NCI-H748 (cell line): ENCODE results near the gene MYH6.
"Not testable (repeated sequence)": the region's sequence is repeated elsewhere in the genome, so short reads cannot be mapped to it uniquely, and the experiment has no call there.

Experiments used
- DNase-seq: peaks from one replicate; lab custom pipeline; 2025; ENCODE audit not compliant: unreplicated experiment; lab: John Stamatoyannopoulos, UW

MYH6 gene

DNA sequence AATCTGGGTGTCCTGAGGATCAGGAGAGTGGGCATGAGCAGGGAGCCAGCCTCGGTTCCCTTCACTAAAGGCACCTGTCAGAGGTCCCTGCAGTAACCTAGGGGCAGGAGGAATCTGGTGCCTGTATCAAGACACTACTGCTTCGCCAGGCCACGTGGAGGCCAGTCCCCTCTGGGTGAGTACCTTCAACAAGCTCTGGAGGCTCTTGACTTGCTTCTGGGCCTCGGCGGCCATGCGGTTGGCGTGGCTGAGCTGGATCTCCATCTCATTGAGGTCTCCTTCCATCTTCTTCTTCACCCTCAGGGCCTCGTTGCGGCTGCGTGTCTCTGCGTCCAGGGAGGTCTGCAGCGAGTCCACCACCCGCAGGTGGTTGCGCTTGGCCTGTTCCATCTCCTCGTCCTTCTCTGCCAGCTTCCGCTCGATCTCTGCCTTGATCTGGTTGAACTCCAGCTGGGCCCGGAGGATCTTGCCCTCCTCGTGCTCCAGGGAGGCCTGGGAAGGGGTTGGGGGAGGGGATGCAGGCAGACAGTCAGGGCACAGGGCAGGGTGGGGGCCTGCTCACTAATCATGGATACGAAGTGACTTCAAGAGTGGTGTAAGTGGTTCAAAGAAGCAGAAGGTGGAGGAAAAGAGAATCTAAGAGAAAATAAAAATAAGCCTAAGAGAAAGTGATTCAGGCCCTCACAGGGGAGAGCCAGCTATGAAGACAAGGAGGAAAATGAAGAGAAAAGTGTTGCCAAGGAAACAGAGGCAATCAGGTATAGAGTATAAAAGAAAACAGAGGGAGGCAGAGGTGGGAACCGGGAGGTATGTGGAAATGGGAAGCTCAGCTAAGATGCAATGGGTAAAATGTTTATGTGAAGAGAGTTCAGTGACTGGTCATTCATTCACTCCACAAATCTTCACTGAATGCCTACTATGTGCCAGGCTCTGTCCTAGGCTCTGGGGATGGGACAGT, 8.0 kb upstream of the MYH6 start:
- no peak for DNase-seq

DNA sequence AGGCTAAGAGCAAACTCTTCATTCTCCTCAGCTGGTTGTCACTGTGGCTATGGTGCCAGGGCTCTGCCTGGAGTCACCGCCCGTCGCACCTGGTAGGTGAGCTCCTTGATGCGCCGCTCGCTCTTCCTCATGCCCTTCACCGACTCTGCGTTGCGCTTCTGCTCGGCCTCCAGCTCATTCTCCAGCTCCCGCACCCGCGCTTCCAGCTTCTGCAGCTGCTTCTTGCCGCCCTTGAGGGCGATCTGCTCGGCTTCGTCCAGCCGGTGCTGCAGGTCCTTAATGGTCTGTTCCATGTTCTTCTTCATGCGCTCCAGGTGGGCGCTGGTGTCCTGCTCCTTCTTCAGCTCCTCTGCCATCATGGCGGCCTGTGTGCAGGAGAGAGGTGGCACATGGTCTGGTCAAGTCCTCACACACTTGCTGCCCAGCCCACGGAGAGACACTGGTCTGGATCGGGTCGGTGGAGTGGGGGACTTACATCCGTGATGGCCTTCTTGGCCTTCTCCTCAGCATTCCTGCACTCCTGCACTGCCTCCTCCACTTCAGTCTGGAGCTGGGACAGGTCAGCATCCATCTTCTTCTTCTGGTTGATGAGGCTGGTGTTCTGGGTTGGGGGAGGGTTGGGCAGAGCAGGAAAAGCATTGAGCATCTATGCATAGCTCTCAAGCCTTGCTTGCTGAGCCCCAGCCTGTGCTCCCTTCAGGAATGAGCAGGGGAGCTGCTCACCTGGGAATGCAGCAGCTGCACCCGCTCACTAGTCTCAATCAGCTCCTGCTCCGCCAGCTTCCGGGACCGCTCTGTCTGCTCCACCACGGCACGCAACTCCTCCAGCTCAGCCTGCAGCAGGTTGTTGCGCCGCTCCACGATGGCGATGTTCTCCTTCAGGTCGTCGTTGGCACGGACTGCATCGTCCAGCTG, 7.1 kb upstream of the MYH6 start:
- DNase-seq, result no peak

DNA sequence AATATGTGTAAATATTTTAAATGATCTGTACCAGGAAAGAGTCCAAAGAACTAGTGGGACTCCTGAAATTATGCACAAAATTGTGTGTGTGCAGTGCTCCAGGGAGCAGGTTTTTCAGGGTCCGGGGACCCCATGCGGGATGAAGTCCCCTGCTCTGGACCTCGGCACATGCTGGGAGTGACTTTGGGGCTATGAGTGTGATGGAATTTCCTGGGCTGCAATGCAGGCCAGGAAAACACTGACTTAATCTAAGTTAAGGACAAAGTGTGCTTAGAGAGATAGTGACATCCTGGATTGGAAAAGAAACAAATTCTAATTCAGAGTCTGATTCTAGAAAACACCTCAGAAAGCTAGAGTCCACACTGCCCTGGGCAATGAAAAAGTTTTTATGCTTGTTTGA, 6.2 kb upstream of the MYH6 start:
- no peak for DNase-seq

GRCh38 chr14:23413681-23414080, 5.6 kb upstream of the MYH6 start:
- no peak for DNase-seq

DNA sequence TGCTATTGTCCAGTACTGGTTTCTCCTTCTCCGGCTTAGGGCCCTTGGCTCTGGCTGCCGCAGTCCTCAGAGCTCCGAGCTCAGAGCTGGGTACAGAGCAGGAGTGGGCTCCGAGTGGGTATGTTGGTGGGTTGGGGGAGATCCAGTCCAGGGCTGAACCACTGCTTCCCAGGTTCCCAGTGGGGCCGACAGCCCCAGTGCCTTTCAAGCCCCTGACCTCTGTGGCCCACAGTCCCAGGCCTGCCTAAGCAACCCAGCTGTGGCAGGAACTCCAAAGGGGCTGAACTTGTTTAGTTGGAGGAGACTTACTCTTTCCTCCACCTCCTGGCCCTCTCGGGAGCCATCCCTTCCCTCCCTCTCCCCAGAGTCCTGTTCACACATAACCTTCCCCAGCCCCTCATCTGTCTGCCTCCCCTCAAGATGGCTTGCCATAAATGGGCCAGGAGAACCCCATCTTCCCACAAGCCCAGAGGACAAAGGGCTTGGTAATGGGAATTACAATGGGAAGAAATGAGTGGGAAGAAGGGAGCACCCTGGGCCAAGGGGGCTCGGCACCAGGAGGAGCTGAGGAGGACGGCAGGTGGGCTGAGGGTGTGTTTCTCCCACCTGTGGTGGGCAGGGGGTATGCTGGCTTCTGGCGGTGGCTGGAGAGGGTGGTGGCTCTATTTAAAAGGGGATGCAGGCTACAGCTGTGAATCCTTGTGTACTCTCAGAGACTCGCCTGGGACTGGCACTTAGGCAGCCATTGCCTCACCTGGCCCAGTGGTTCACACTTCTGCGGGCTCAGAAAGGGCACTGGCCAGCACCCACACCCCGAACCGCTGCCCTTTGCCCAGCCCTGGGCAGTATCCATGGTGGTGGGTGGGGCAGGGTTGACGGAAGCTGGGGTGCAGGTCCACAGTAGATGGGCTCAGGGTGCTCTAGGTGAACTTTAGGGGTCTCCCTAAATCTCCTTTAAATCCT, 3.8 kb upstream of the MYH6 start:
- no peak for DNase-seq

GRCh38 chr14:23409966-23410635, 2.0 kb upstream of the MYH6 start:
- DNase-seq, result no peak

DNA sequence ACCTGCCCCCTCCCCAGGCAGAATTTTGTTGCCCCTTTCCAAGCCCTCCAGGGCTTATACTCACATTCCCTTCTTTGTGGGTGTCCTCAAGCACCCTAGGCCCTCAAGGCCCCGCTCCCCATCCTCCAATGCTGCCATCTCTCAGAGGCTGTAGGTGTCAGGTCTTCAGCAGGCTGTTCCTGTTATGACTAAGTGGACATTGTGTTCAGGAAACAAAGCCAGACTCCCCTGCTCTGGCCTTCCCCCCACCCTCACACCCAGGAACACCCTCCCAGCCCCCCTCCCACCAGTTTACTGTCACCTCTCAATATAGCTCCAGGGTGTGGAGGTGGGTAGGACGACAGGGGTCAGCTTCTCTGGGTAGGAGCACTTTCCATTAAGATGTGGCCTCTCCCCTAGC, 1.4 kb upstream of the MYH6 start:
- no peak for DNase-seq

DNA sequence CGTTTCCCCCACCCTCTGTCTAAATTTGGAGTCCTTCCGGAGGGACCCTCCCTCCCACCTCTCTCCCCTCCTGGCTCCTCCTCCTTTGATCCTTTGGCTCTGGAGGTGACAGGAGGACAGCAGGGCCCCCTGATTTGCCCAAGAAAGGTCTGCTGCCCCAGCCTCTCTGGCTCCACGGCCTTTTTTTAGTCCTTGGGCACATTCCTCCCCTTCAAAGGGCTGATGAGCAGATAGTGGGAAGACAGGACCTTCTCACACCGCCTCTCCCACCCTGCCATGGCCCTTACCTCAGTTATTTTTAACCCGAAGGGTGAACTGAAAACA, 196 bp upstream of the MYH6 start:
- no peak for DNase-seq

DNA sequence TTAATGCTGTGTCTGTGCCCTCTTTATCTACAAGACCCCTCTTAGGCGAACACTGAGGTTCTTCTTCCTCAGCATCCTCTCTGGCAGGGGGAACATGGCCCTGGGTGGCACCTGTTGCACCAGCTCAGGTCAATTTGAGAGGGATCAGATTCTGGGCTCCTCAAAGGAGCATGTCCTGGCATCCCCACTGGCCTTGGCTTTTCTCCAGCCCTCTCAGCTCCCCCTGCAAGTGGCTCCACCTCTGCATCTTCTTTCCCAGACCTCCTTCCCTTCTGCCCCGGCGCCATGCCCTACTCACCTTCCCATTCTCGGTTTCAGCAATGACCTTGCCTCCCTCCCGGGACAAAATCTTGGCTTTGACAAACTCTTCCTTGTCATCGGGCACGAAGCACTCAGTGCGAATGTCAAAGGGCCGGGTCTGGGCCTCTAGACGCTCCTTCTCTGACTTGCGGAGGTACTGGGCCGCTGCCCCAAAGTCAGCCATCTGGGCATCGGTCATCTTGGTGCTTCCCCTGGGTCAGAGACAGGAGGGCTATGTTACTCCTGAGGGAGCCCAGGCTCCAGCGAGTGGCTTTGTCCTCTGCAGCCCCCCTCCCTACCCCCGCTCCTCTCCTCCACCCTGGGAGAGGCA, 1.2 kb downstream of the MYH6 start:
- no peak for DNase-seq

DNA sequence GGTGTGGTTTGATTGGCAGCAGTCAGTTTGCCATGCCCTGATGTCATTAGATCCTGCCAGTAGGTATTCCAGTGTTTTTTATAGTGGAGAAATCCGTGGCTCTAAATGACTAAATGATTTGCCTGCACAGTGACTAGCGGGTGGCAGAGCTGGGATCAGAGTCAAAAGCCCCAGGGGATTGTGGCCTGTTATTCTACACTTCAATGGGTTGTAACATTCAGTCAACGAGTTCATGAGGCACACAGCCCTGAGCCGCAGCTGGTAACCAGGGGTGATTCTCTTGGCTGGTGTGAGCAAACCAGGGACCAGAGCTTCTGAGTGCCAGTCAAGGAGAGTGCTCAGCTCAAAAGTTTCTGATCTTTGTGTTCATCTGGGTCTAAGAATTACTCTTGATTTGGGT, 1.8 kb downstream of the MYH6 start:
- no peak for DNase-seq

- no peak for DNase-seq
Measured at GRCh38 chr14:23405516-23406025, 2.5 kb downstream of the MYH6 start.

GRCh38 chr14:23405096-23405495, 3.0 kb downstream of the MYH6 start:
- no peak for DNase-seq

DNA sequence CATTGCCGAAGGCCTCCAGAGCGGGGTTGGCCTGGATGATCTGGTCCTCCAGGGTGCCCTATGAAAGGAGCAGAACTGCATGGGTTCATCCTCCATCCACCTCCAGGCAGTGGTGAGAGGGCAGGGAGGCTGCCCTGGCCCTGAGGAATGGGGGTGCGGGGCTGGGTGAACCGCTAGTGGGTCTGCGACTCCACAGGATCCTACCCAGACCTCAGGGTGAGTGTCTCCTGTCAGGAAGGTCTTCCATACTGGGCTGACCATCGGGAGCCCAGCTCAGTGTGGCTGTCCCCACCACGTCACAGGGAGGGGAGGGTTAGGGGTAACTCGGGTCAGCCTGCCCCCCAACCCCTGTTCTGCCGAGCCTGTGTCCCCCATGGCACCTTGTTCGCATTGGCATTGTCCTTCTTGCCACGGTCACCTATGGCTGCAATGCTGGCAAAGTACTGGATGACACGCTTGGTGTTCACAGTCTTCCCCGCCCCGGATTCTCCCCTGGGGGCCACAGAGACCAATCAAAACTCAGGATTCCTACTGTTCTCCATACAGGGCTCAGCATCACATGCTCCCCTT, 3.7 kb downstream of the MYH6 start:
- DNase-seq, result no peak

- DNase-seq, result no peak
Measured at GRCh38 chr14:23403908-23404307, 4.2 kb downstream of the MYH6 start.

GRCh38 chr14:23403139-23403438, 5.0 kb downstream of the MYH6 start:
- no peak for DNase-seq

DNA sequence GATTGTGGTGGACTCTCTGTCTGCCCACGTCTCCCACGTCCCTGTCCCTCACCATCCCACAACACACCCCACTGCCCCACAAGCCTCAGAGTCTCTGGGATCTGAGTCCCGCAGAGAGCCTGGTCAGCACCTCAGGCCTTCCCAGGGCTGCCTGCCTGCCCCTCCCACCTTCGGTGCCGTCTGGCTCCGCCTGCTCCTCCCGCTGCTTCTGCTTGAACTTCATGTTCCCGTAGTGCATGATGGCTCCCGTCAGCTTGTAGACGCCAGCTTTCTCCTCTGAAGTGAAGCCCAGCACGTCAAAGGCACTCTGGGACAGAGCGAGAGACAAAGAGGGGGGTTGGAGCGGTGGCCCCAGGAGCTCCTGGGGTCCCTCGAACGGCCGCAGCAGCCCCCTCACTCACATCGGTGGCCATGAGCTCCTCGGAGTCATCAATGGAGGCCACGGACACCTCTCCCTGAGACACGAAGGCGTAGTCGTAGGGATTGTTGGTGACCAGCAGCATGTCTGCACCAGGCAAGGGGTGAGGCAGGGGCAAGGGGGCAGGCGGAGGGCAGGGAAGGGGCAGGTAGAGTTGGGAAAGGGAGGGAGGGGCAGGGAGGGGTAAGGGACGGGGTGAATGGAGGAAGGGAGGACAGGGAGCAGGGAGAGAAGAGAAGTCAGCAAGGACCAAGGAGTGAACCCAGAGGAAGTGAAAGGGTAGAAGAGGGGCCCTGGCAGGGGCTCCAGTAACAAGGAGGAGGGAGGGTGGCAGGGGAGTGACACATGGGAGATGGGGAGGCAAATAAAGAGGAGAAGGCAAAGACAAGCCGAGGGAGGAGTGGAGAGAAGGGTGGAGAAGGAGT, 5.6 kb downstream of the MYH6 start:
- DNase-seq, result no peak

- DNase-seq, result no peak
Measured at GRCh38 chr14:23401291-23401690, 6.8 kb downstream of the MYH6 start.

DNA sequence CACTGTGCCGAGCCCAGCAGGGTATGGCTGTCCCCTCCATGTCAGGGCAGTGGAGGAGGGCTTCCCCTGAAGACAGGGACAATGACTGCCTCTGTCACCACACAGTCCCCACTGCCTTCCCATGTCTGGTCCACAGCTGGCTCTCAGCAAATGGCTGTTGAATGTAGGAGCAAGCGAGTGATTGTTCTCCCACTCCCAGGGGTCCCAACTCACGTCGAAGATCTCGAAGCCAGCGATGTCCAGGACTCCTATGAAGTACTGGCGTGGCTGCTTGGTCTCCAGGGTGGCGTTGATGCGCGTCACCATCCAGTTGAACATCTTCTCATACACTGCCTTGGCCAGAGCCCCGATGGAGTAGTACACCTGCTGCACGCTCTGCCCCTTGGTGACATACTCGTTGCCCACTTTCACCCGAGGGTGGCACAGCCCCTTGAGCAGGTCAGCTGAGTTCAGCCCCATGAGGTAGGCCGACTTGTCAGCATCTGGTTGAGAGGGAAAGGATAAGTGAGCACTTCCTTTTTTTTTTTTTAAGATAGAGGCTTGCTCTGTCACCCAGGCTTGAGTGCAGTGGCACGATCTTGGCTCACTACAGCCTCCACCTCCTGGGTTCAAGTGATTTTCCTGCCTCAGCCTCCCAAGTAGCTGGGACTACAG, 7.5 kb downstream of the MYH6 start:
- not testable (repeated sequence) for DNase-seq
